Natural killer cell treated with Interleukin-12 subunit alpha and Interleukin-12 subunit beta and Interleukin-15 and Interleukin-18, amount 100 ng/mL, for 72 hours (primary cell): ENCODE measurements around the gene SLC26A3. TPM values are rescaled to one million over a fixed set of nuclear protein-coding genes. Genes with fewer than 3 reads are reported as not detected.

Source experiments
- ATAC-seq, 2 donors: fragments of 150-1000 bp; cut with Tn5 transposase in 1 of 2; sonication (Bioruptor Pico), chemical (Tn5 transposase) in 1 of 2; 2 replicates each; pipeline ENCODE4 v1.10.0; 2021
- DNase-seq: peaks from one replicate; pipeline ENCODE4 v3.0.0; 2022; ENCODE audit warnings: low spot score
- H3K27ac Mint-ChIP-seq, 2 donors: 1 replicate in 1 of 2; 2 replicates in 1 of 2; pipeline ENCODE4 v1.8.0; 2022; ENCODE audit warnings: mixed read lengths in 2 of 2, mild to moderate bottlenecking in 1 of 2, moderate library complexity in 1 of 2
- H3K27me3 Mint-ChIP-seq, 2 donors: 1 replicate in 1 of 2; 2 replicates in 1 of 2; pipeline ENCODE4 v1.8.0; 2022; ENCODE audit warnings: mixed read lengths in 2 of 2
- H3K36me3 Mint-ChIP-seq: one replicate; pipeline ENCODE4 v1.8.0; 2022; ENCODE audit warnings: mixed read lengths
- H3K4me1 Mint-ChIP-seq, 2 donors: 1 replicate in 1 of 2; 2 replicates in 1 of 2; pipeline ENCODE4 v1.8.0; 2022; ENCODE audit warnings: low read depth in 2 of 2, mixed read lengths in 2 of 2, mild to moderate bottlenecking in 1 of 2
- H3K4me3 Mint-ChIP-seq: one replicate; pipeline ENCODE4 v1.8.0; 2022; ENCODE audit warnings: mixed read lengths
- H3K9me3 Mint-ChIP-seq: 2 replicates; pipeline ENCODE4 v1.8.0; 2022; ENCODE audit warnings: mixed read lengths
- total RNA-seq, 2 donors: library from RNA; stranded (reverse); gene quantifications; one replicate each; pipeline ENCODE4 v1.2.3, GENCODE V29; 2022

The SLC26A3 gene
- total RNA-seq, 2 donors from 2014 or later = not detected

- ATAC-seq (no peak), DNase-seq (no peak)
- no peak overlapping the region for H3K4me3 Mint-ChIP-seq
- no peaks in the 10 kb centered on the region for H3K4me1 Mint-ChIP-seq
- H3K27me3 Mint-ChIP-seq = peaks cover 16 to 24% of the 10 kb centered on the region in 2 donors
- H3K9me3 Mint-ChIP-seq = no peaks in the 10 kb centered on the region
- no peaks in the 10 kb centered on the region for H3K36me3 Mint-ChIP-seq
- H3K27ac Mint-ChIP-seq = no peak overlapping the region
Measured at GRCh38 chr7:107799647-107800264, 3.3 kb downstream of the SLC26A3 start.

- no peak overlapping the region for H3K4me3 Mint-ChIP-seq
- DNase-seq = no peak
- no peaks in the 10 kb centered on the region for H3K9me3 Mint-ChIP-seq
- no peaks in the 10 kb centered on the region for H3K36me3 Mint-ChIP-seq
- no peak overlapping the region for H3K27ac Mint-ChIP-seq
- peaks cover 0 to 5% of the 10 kb centered on the region in 2 donors for H3K27me3 Mint-ChIP-seq
- ATAC-seq = no peak
- H3K4me1 Mint-ChIP-seq = no peaks in the 10 kb centered on the region
Measured at GRCh38 chr7:107792364-107792763, 10.7 kb downstream of the SLC26A3 start.

GRCh38 chr7:107789647-107790046 lies 13.4 kb downstream of the SLC26A3 start:
- H3K36me3 Mint-ChIP-seq = no peaks in the 10 kb centered on the region
- no peak for ATAC-seq
- H3K4me3 Mint-ChIP-seq = no peak overlapping the region
- no peaks in the 10 kb centered on the region for H3K4me1 Mint-ChIP-seq
- no peaks in the 10 kb centered on the region for H3K9me3 Mint-ChIP-seq
- H3K27ac Mint-ChIP-seq = no peak overlapping the region
- H3K27me3 Mint-ChIP-seq = peaks cover 6 to 12% of the 10 kb centered on the region in 2 donors
- DNase-seq = no peak

- H3K4me1 Mint-ChIP-seq = no peaks in the 10 kb centered on the region
- H3K36me3 Mint-ChIP-seq = no peaks in the 10 kb centered on the region
- H3K4me3 Mint-ChIP-seq = no peak overlapping the region
- peaks cover 6 to 12% of the 10 kb centered on the region in 2 donors for H3K27me3 Mint-ChIP-seq
- H3K9me3 Mint-ChIP-seq = no peaks in the 10 kb centered on the region
- DNase-seq (no peak), ATAC-seq (no peak)
- no peak overlapping the region for H3K27ac Mint-ChIP-seq
Measured at GRCh38 chr7:107788662-107789061, 14.4 kb downstream of the SLC26A3 start.

- H3K4me1 Mint-ChIP-seq = no peaks in the 10 kb centered on the region
- H3K9me3 Mint-ChIP-seq = no peaks in the 10 kb centered on the region
- no peaks in the 10 kb centered on the region for H3K36me3 Mint-ChIP-seq
- ATAC-seq (no peak), DNase-seq (no peak)
- no peak overlapping the region for H3K27ac Mint-ChIP-seq
- peaks cover 6 to 12% of the 10 kb centered on the region in 2 donors for H3K27me3 Mint-ChIP-seq
- H3K4me3 Mint-ChIP-seq = no peak overlapping the region
Measured at GRCh38 chr7:107788216-107788615, 14.8 kb downstream of the SLC26A3 start.

- no peaks in the 10 kb centered on the region for H3K36me3 Mint-ChIP-seq
- no peak for DNase-seq
- no peak for ATAC-seq
- no peak overlapping the region for H3K4me3 Mint-ChIP-seq
- no peak overlapping the region for H3K27ac Mint-ChIP-seq
- H3K4me1 Mint-ChIP-seq = no peaks in the 10 kb centered on the region
- peaks cover 6 to 12% of the 10 kb centered on the region in 2 donors for H3K27me3 Mint-ChIP-seq
- H3K9me3 Mint-ChIP-seq = no peaks in the 10 kb centered on the region
Measured at GRCh38 chr7:107785926-107786325, 17.1 kb downstream of the SLC26A3 start.

- no peaks in the 10 kb centered on the region for H3K36me3 Mint-ChIP-seq
- H3K27ac Mint-ChIP-seq = no peak overlapping the region
- no peak overlapping the region for H3K4me3 Mint-ChIP-seq
- H3K9me3 Mint-ChIP-seq = no peaks in the 10 kb centered on the region
- no peaks in the 10 kb centered on the region for H3K4me1 Mint-ChIP-seq
- ATAC-seq = no peak
- no peak for DNase-seq
- H3K27me3 Mint-ChIP-seq = peaks cover 6 to 9% of the 10 kb centered on the region in 2 donors
Measured at GRCh38 chr7:107785170-107785569, 17.9 kb downstream of the SLC26A3 start.

GRCh38 chr7:107783648-107784047 lies 19.4 kb downstream of the SLC26A3 start:
- no peaks in the 10 kb centered on the region for H3K36me3 Mint-ChIP-seq
- H3K27me3 Mint-ChIP-seq = peaks cover 6 to 9% of the 10 kb centered on the region in 2 donors
- no peak for ATAC-seq
- H3K27ac Mint-ChIP-seq = no peak overlapping the region
- no peak for DNase-seq
- no peak overlapping the region for H3K4me3 Mint-ChIP-seq
- no peaks in the 10 kb centered on the region for H3K9me3 Mint-ChIP-seq
- no peaks in the 10 kb centered on the region for H3K4me1 Mint-ChIP-seq

GRCh38 chr7:107782374-107782773 lies 20.6 kb downstream of the SLC26A3 start:
- DNase-seq (no peak), ATAC-seq (no peak)
- Mint-ChIP-seq H3K27ac (no peak overlapping the region), H3K27me3 (peaks cover 6 to 9% of the 10 kb centered on the region in 2 donors), H3K9me3 (no peaks in the 10 kb centered on the region), H3K36me3 (no peaks in the 10 kb centered on the region), H3K4me1 (no peaks in the 10 kb centered on the region), H3K4me3 (no peak overlapping the region)

GRCh38 chr7:107779647-107780099 lies 23.4 kb downstream of the SLC26A3 start:
- ATAC-seq (no peak), DNase-seq (no peak)
- Mint-ChIP-seq H3K27me3 (no peaks in the 10 kb centered on the region), H3K9me3 (no peaks in the 10 kb centered on the region), H3K36me3 (no peaks in the 10 kb centered on the region), H3K27ac (no peak overlapping the region), H3K4me3 (no peak overlapping the region), H3K4me1 (no peaks in the 10 kb centered on the region)

- H3K27me3 Mint-ChIP-seq = no peaks in the 10 kb centered on the region
- no peaks in the 10 kb centered on the region for H3K36me3 Mint-ChIP-seq
- no peaks in the 10 kb centered on the region for H3K4me1 Mint-ChIP-seq
- no peaks in the 10 kb centered on the region for H3K9me3 Mint-ChIP-seq
- H3K4me3 Mint-ChIP-seq = no peak overlapping the region
- no peak for DNase-seq
- ATAC-seq = no peak
- no peak overlapping the region for H3K27ac Mint-ChIP-seq
Measured at GRCh38 chr7:107778283-107778682, 24.7 kb downstream of the SLC26A3 start.

GRCh38 chr7:107777702-107778101 lies 25.3 kb downstream of the SLC26A3 start:
- no peak for DNase-seq
- Mint-ChIP-seq H3K4me3 (no peak overlapping the region), H3K27ac (no peak overlapping the region), H3K4me1 (no peaks in the 10 kb centered on the region), H3K27me3 (no peaks in the 10 kb centered on the region), H3K36me3 (no peaks in the 10 kb centered on the region), H3K9me3 (no peaks in the 10 kb centered on the region)
- ATAC-seq = no peak

GRCh38 chr7:107773027-107773426 lies 30.0 kb downstream of the SLC26A3 start:
- no peaks in the 10 kb centered on the region for H3K4me1 Mint-ChIP-seq
- no peaks in the 10 kb centered on the region for H3K36me3 Mint-ChIP-seq
- no peaks in the 10 kb centered on the region for H3K9me3 Mint-ChIP-seq
- H3K27me3 Mint-ChIP-seq = no peaks in the 10 kb centered on the region
- DNase-seq = no peak
- no peak overlapping the region for H3K4me3 Mint-ChIP-seq
- H3K27ac Mint-ChIP-seq = no peak overlapping the region
- no peak for ATAC-seq

GRCh38 chr7:107768263-107768662 lies 34.8 kb downstream of the SLC26A3 start:
- Mint-ChIP-seq H3K36me3 (no peaks in the 10 kb centered on the region), H3K4me1 (no peaks in the 10 kb centered on the region), H3K9me3 (no peaks in the 10 kb centered on the region), H3K27me3 (no peaks in the 10 kb centered on the region), H3K4me3 (no peak overlapping the region), H3K27ac (no peak overlapping the region)
- ATAC-seq = no peak
- DNase-seq = no peak

GRCh38 chr7:107767391-107767790 lies 35.6 kb downstream of the SLC26A3 start:
- Mint-ChIP-seq H3K27ac (no peak overlapping the region), H3K4me1 (no peaks in the 10 kb centered on the region), H3K9me3 (no peaks in the 10 kb centered on the region), H3K36me3 (no peaks in the 10 kb centered on the region), H3K4me3 (no peak overlapping the region), H3K27me3 (no peaks in the 10 kb centered on the region)
- ATAC-seq = no peak
- no peak for DNase-seq
